ENCODE results near the gene BEST4.
"Not testable (repeated sequence)": the region's sequence is repeated elsewhere in the genome, so short reads cannot be mapped to it uniquely, and the experiment has no call there.

Gene BEST4

DNA sequence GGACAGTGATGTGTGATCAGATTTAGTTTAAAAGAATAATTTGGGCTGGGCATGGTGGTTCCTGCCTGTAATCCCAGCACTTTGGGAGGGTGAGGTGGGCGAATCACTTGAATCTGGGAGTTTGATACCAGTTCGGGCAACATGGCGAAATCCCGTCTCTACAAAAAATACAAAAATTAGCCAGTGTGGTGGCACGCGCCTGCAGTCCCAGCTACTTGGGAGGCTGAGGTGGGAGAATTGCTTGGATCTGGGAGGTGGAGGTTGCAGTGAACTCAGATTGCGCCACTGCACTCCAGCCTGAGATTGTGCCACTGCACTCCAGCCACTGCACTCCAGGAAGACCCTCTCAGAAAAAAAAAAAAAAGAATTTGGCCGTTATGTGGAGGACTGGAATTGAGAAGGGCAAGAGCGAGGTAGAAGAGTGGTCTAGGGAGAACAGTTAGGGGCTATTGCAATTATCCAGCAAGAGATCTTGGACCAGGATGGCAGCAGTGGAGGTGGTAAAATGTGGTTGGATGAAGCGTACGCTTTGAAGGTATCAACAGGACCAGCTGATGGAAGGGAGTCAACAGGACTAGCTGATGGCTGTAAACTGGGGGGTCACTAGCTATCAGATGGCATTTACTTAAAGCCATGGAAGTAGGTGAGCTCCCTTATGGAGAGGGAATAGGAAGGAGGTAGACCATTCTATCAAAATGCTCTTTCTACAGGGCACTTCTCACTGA lies 30.0 kb upstream of the BEST4 start:
- Histone ChIP-seq H3K9ac (ENCODE audit: low read length) (no peak overlapping the region), H3K79me2 (ENCODE audit: insufficient read depth, low read length) (no peaks in the 10 kb centered on the region), H3K27me3 (ENCODE audit: insufficient read depth, low read length) (no peaks in the 10 kb centered on the region), H3K4me3 (ENCODE audit: low read depth, low read length, poor library complexity, severe bottlenecking) (no peak overlapping the region), H4K20me1 (ENCODE audit: insufficient read depth, low read length) (no peaks in the 10 kb centered on the region), H3K9me2 (ENCODE audit: low read depth, low read length) (no peaks in the 10 kb centered on the region), H3K27ac (ENCODE audit: low read depth, low read length, poor library complexity, severe bottlenecking) (no peak overlapping the region), H2AFZ (ENCODE audit: low read length) (no peak overlapping the region), H3K9me3 (ENCODE audit: low read length) (no peaks in the 10 kb centered on the region), H3F3A (ENCODE audit: insufficient read depth, low read length) (no peaks in the 10 kb centered on the region), H3K4me1 (ENCODE audit: insufficient read depth, low read length, severe bottlenecking) (peaks cover 34% of the 10 kb centered on the region), H3K36me3 (ENCODE audit: insufficient read depth, low read length) (no peaks in the 10 kb centered on the region), H3K4me2 (ENCODE audit: low read length) (no peak overlapping the region)
- no peak for TF ChIP-seq EZH2 (IDR thresholded peaks at IDR 0.05; ENCODE audit: borderline replicate concordance, low read length)
- TF ChIP-seq, protein P1, sequence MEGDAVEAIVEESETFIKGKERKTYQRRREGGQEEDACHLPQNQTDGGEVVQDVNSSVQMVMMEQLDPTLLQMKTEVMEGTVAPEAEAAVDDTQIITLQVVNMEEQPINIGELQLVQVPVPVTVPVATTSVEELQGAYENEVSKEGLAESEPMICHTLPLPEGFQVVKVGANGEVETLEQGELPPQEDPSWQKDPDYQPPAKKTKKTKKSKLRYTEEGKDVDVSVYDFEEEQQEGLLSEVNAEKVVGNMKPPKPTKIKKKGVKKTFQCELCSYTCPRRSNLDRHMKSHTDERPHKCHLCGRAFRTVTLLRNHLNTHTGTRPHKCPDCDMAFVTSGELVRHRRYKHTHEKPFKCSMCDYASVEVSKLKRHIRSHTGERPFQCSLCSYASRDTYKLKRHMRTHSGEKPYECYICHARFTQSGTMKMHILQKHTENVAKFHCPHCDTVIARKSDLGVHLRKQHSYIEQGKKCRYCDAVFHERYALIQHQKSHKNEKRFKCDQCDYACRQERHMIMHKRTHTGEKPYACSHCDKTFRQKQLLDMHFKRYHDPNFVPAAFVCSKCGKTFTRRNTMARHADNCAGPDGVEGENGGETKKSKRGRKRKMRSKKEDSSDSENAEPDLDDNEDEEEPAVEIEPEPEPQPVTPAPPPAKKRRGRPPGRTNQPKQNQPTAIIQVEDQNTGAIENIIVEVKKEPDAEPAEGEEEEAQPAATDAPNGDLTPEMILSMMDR (IDR thresholded peaks at IDR 0.05; ENCODE audit: low read length): no peak

DNA sequence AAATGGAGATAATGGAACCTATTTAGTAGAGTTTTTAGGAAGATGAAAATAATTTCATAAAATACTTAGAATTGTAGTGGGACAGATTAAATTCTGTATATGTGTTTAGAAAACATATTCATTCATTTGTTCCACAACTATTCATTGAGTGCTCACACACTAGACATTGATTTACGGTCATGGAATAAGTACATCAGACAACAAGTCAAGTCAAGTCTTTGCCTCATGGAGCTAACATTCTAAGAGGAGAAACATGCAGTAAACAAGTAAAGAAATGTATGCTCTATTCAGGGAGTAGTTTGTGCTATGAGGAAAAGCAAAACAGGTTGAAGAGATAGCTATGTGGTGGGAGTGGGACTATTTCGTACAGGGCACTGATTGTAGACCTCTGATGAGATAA lies 29.3 kb upstream of the BEST4 start:
- H3K4me2 ChIP-seq (ENCODE audit: low read length): no peak overlapping the region
- no peak overlapping the region for H3K27ac ChIP-seq (ENCODE audit: low read depth, low read length, poor library complexity, severe bottlenecking)

GRCh38 chr1:44815926-44816325 lies 28.0 kb upstream of the BEST4 start:
- H3K4me1 ChIP-seq (ENCODE audit: insufficient read depth, low read length, severe bottlenecking): peaks cover 35% of the 10 kb centered on the region
- H3K4me2 ChIP-seq (ENCODE audit: low read length); H3K79me2 ChIP-seq (ENCODE audit: insufficient read depth, low read length); H3F3A ChIP-seq (ENCODE audit: insufficient read depth, low read length); H3K9me3 ChIP-seq (ENCODE audit: low read length); H4K20me1 ChIP-seq (ENCODE audit: insufficient read depth, low read length); H3K27me3 ChIP-seq (ENCODE audit: insufficient read depth, low read length); H3K36me3 ChIP-seq (ENCODE audit: insufficient read depth, low read length); H3K9me2 ChIP-seq (ENCODE audit: low read depth, low read length); H3K4me3 ChIP-seq (ENCODE audit: low read depth, low read length, poor library complexity, severe bottlenecking); H3K27ac ChIP-seq (ENCODE audit: low read depth, low read length, poor library complexity, severe bottlenecking); H3K9ac ChIP-seq (ENCODE audit: low read length); H2AFZ ChIP-seq (ENCODE audit: low read length): not testable (repeated sequence)

More for the DNA sequence above, 29.3 kb upstream of the BEST4 start:
- no peaks in the 10 kb centered on the region for H3K9me2 ChIP-seq (ENCODE audit: low read depth, low read length)
- peaks cover 35% of the 10 kb centered on the region for H3K4me1 ChIP-seq (ENCODE audit: insufficient read depth, low read length, severe bottlenecking)
- H4K20me1 ChIP-seq (ENCODE audit: insufficient read depth, low read length): no peaks in the 10 kb centered on the region
- H3K9me3 ChIP-seq (ENCODE audit: low read length): no peaks in the 10 kb centered on the region
- H3K36me3 ChIP-seq (ENCODE audit: insufficient read depth, low read length): no peaks in the 10 kb centered on the region
- no peak overlapping the region for H2AFZ ChIP-seq (ENCODE audit: low read length)
- no peaks in the 10 kb centered on the region for H3F3A ChIP-seq (ENCODE audit: insufficient read depth, low read length)
- H3K4me3 ChIP-seq (ENCODE audit: low read depth, low read length, poor library complexity, severe bottlenecking): no peak overlapping the region
- TF ChIP-seq EZH2 (IDR thresholded peaks at IDR 0.05; ENCODE audit: borderline replicate concordance, low read length): no peak
- TF ChIP-seq, protein P1 (IDR thresholded peaks at IDR 0.05; ENCODE audit: low read length): no peak
- H3K27me3 ChIP-seq (ENCODE audit: insufficient read depth, low read length): no peaks in the 10 kb centered on the region
- no peak overlapping the region for H3K9ac ChIP-seq (ENCODE audit: low read length)
- no peaks in the 10 kb centered on the region for H3K79me2 ChIP-seq (ENCODE audit: insufficient read depth, low read length)

All from OCI-LY1 (cell line).